ENCODE data around the gene CEP78.

Gene CEP78

GRCh38 chr9:78269784-78270183 lies 33.9 kb downstream of the CEP78 start:
- H3K4me3 ChIP-seq (ENCODE audit: low read depth, low read length), result no peak overlapping the region
- no peak for DNase-seq (ENCODE audit: low read depth)
- TF ChIP-seq MYC (IDR thresholded peaks at IDR 0.05; ENCODE audit: low read depth, low read length) (no peak), POLR2A (IDR thresholded peaks at IDR 0.05; ENCODE audit: extremely low read depth, insufficient read length) (no peak), MAX (IDR thresholded peaks at IDR 0.05; ENCODE audit: low read depth, low read length) (no peak), CTCF (IDR thresholded peaks at IDR 0.05; ENCODE audit: low read depth, low read length) (no peak)

- H3K4me3 ChIP-seq (ENCODE audit: low read depth, low read length), result no peak overlapping the region
- TF ChIP-seq POLR2A (IDR thresholded peaks at IDR 0.05; ENCODE audit: extremely low read depth, insufficient read length), result no peak
- no peak for TF ChIP-seq MYC (IDR thresholded peaks at IDR 0.05; ENCODE audit: low read depth, low read length)
- no peak for TF ChIP-seq MAX (IDR thresholded peaks at IDR 0.05; ENCODE audit: low read depth, low read length)
- no peak for TF ChIP-seq CTCF (IDR thresholded peaks at IDR 0.05; ENCODE audit: low read depth, low read length)
- no peak for DNase-seq (ENCODE audit: low read depth)
Observed at GRCh38 chr9:78272307-78272706, 36.4 kb downstream of the CEP78 start.

GRCh38 chr9:78273761-78274160 lies 37.9 kb downstream of the CEP78 start:
- H3K4me3 ChIP-seq (ENCODE audit: low read depth, low read length), result no peak overlapping the region
- no peak for DNase-seq (ENCODE audit: low read depth)
- no peak for TF ChIP-seq MYC (IDR thresholded peaks at IDR 0.05; ENCODE audit: low read depth, low read length)
- no peak for TF ChIP-seq CTCF (IDR thresholded peaks at IDR 0.05; ENCODE audit: low read depth, low read length)
- TF ChIP-seq POLR2A (IDR thresholded peaks at IDR 0.05; ENCODE audit: extremely low read depth, insufficient read length), result no peak
- TF ChIP-seq MAX (IDR thresholded peaks at IDR 0.05; ENCODE audit: low read depth, low read length), result no peak

- H3K4me3 ChIP-seq (ENCODE audit: low read depth, low read length), result no peak overlapping the region
- DNase-seq (ENCODE audit: low read depth), result peak; percentile 64
- TF ChIP-seq CTCF (IDR thresholded peaks at IDR 0.05; ENCODE audit: low read depth, low read length) (no peak), POLR2A (IDR thresholded peaks at IDR 0.05; ENCODE audit: extremely low read depth, insufficient read length) (no peak), MAX (IDR thresholded peaks at IDR 0.05; ENCODE audit: low read depth, low read length) (no peak), MYC (IDR thresholded peaks at IDR 0.05; ENCODE audit: low read depth, low read length) (no peak)
Observed at GRCh38 chr9:78278177-78278777, 42.4 kb downstream of the CEP78 start.

GRCh38 chr9:78278801-78279200 lies 42.9 kb downstream of the CEP78 start:
- no peak overlapping the region for H3K4me3 ChIP-seq (ENCODE audit: low read depth, low read length)
- no peak for DNase-seq (ENCODE audit: low read depth)

More at GRCh38 chr9:78278801-78279200, 42.9 kb downstream of the CEP78 start:
- TF ChIP-seq CTCF (IDR thresholded peaks at IDR 0.05; ENCODE audit: low read depth, low read length), result no peak
- no peak for TF ChIP-seq MYC (IDR thresholded peaks at IDR 0.05; ENCODE audit: low read depth, low read length)
- TF ChIP-seq POLR2A (IDR thresholded peaks at IDR 0.05; ENCODE audit: extremely low read depth, insufficient read length), result no peak
- no peak for TF ChIP-seq MAX (IDR thresholded peaks at IDR 0.05; ENCODE audit: low read depth, low read length)
